C4-2B (cell line): Measurements from ENCODE around the gene DCAF5.

Experiments
- H3K27ac ChIP-seq: fragments of 450-650 bp; 2 replicates; pipeline ENCODE4 v1.5.1; 2017
- ZFX ChIP-seq: fragments of 450-650 bp; IDR thresholded peaks from 2 replicates; pipeline ENCODE4 v1.6.1; 2017
- TF ChIP-seq, protein P1 (sequence below): fragments of 450-650 bp; conservative IDR thresholded peaks from 2 replicates; pipeline ENCODE4 v1.5.1; 2017; ENCODE audit warnings: mild to moderate bottlenecking

DCAF5 gene

DNA sequence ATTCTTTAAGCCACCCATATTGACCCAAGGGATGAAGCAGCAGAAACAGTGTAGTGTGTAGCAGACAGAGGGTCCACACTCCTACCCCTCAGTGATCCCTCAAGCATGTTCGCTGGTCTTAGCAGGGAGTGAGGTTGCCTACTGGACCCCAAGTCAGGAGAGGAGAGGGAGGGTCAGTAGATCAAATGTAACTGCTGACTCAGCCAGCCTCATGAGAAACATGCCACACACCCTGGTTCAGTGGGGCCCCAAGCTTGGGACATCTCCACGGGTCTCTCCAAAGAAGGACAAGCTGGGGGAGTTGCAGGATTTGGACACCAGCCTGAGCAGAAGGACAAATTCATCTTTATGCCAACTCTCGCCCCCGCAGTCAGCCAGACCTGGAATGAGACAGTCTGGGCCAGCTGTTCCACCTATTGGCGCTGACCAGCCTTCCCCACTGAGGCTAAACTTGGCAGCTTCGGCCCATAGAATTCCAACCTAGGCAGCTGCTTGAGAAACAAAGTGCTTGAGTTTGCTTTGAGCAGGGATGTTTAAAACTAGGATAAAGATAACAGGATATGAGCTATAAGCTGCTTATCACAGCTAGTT, 107.9 kb downstream of the DCAF5 start:
- TF ChIP-seq, protein P1, sequence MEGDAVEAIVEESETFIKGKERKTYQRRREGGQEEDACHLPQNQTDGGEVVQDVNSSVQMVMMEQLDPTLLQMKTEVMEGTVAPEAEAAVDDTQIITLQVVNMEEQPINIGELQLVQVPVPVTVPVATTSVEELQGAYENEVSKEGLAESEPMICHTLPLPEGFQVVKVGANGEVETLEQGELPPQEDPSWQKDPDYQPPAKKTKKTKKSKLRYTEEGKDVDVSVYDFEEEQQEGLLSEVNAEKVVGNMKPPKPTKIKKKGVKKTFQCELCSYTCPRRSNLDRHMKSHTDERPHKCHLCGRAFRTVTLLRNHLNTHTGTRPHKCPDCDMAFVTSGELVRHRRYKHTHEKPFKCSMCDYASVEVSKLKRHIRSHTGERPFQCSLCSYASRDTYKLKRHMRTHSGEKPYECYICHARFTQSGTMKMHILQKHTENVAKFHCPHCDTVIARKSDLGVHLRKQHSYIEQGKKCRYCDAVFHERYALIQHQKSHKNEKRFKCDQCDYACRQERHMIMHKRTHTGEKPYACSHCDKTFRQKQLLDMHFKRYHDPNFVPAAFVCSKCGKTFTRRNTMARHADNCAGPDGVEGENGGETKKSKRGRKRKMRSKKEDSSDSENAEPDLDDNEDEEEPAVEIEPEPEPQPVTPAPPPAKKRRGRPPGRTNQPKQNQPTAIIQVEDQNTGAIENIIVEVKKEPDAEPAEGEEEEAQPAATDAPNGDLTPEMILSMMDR, result no peak
- TF ChIP-seq ZFX, result no peak
- no peak overlapping the region for H3K27ac ChIP-seq

DNA sequence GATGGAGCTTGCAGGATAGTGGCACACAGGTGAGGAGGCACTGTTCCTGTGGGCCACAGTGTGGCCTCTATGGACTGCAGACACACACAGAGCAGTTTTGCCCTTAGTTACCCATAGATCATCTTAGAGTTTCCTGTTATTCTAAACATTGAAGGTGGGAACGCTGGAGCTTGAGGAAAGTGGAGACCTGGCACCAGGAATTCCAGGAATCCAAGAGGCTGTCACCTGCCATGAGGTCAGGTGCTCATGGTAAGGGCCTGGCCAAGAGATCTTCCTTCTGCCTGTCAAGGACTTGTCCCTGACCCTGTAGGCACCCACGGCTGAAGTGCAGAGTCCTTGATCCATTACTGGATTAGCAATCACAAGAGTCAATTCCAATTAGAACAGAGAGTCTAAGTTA, 108.6 kb downstream of the DCAF5 start:
- H3K27ac ChIP-seq, result no peak overlapping the region
- no peak for TF ChIP-seq ZFX
- TF ChIP-seq, protein P1, result no peak

DNA sequence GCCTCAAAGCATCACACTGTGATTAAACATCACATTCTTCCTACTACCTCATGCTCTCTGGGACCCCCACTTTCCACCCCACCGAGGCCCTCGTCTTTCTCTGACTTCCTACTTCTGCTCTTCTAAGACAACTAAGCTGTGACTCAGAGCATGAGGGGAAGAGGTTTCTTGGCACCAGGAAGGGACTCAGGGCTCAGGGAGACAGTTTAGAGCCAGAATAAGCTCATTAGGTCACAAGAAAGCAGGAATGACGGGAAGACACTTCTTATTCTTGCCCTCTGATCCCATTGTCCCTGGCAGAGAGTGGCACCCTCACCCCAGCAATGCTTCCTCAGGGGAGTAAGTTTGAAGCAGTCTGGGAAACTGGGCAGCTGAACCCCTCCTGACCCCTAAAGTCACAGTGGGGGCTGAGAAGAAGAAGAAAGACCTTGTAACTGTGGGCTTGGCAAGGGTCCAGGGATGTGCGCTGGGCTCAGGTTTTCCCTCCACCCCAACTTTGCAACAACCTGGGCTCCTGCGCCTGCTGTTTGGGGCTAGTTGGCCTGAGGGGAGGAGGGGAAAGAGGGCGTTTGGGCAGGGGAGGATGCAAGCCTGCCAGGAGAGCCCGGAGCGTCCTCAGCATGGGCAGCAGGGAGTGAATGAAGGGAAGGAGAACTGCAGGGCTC, 109.2 kb downstream of the DCAF5 start:
- no peak for TF ChIP-seq ZFX
- TF ChIP-seq, protein P1, result no peak
- no peak overlapping the region for H3K27ac ChIP-seq

DNA sequence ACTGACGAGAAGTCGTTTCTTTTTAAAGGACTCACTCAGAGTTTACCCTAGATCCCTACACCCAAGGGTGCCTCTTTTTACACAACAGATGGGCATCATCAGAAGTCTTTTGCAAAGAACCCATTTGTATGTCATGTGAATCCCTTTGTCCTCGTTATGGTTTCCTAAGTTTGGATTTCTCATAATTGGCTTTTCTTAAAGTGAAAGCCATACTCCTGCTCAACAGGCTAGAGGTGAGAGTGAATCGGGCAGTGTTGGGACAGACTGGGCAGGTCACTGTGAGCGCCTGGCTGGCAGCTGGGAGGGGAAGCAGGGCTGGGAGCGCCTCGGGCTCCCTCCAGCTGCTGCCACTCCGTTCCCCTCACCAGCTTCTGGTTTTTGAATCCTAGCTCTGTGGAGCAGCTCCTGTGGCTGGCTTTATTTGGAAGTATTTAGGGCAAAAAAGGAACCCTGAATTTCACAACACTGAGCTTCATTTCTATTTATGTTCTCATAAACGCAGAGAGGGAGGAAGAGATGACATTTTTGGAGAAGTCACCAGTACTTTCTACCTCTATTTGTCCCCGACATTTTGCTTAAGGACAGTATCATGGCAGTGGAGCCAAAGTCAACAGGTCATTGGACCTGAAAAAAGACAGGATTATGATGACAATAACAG, 110.0 kb downstream of the DCAF5 start:
- H3K27ac ChIP-seq, result no peak overlapping the region
- no peak for TF ChIP-seq ZFX
- TF ChIP-seq, protein P1, result no peak

DNA sequence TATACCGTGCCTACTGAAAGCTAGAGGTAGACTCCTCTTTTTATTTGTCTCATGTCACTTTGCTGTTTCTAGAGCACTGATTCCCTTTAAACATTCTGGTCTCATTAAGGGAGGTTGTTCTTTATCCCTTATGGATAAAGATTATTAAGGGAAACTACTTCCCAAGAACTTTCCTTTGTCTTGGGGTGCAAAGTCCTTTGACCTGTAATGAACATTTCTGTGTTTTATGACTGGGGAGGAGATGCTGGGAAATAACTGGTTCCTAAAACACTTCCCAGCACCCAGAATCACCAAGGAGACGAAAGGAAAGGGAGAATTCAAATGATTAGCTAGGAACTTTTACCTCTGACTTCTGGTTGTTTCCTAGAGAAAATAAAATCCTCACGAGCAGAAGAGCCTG, 110.6 kb downstream of the DCAF5 start:
- TF ChIP-seq, protein P1, result no peak
- TF ChIP-seq ZFX, result no peak
- no peak overlapping the region for H3K27ac ChIP-seq

DNA sequence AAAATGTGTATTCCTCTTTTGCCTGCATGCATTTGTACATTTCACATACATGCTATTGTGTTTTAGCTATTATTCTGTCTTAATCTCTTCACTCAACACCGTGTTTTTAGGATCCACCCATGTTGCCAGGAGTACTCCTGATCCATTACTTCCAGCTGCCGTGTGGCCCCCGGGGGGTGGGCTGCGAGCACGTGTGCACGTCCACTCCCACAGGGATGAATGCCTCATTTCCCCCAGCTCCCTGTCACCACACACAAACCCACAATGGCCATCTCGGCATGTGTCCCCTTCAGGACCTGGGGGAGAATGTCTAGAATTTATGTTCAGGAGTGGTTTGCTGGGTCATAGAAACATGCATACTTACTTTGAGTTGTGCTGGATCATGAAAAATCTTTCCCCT, 111.1 kb downstream of the DCAF5 start:
- H3K27ac ChIP-seq, result no peak overlapping the region
- no peak for TF ChIP-seq ZFX
- TF ChIP-seq, protein P1, result no peak

DNA sequence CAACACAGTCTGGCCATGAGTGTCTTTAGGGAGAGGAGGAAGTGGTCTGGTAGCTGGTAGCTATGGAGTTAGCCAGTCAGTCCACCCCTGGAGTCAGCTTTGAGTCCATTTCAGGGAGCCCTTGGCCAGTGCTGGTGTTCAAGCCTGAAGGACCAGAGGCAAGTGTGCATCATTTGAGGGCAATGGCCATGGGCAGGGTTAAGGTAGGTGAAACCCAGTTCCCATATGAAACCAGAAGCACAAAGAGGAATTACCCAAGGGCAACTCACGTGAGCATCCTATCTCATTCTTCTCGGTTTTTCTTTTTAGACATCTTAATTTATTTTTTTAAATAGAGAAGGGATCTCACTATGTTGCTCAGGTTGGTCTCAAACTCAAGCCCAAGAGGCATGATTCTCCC, 112.6 kb downstream of the DCAF5 start:
- H3K27ac ChIP-seq, result no peak overlapping the region
- no peak for TF ChIP-seq ZFX
- TF ChIP-seq, protein P1, result no peak
